ENCODE measurements around the gene DHDH. TPM values are rescaled to one million over a fixed set of nuclear protein-coding genes. Genes with fewer than 3 reads are reported as not detected.
A peak's percentile ranks its signal among the peaks of the same experiment; 100 is the strongest.

Gene DHDH
- total and polyA plus RNA-seq, 2 of the 13 experiments (the other 11 are each of a cell fraction or from before 2014, with no cell fraction given), result 0.13 to 0.91 TPM

GRCh38 chr19:48967346-48968178 is 34.1 kb downstream of the DHDH start (continued):
- TF ChIP-seq ZNF563 (CRISPR knock-in tag; IDR thresholded peaks at IDR 0.05) (no peak), ZNF780A (CRISPR knock-in tag; IDR thresholded peaks at IDR 0.05) (peak; percentile 59; the same call in 1 of the 2 replicates), NFIB (CRISPR knock-in tag; IDR thresholded peaks at IDR 0.05; ENCODE audit: borderline replicate concordance) (no peak), HES4 (CRISPR knock-in tag; IDR thresholded peaks at IDR 0.05; ENCODE audit: borderline replicate concordance) (no peak), NR2F2 (IDR thresholded peaks at IDR 0.05; ENCODE audit: borderline replicate concordance, low read depth) (no peak; the same call in 1 of the 2 replicates), ZNF33A (CRISPR knock-in tag; IDR thresholded peaks at IDR 0.05; ENCODE audit: borderline replicate concordance) (no peak), ZNF224 (CRISPR knock-in tag; IDR thresholded peaks at IDR 0.05) (no peak), JUNB (CRISPR knock-in tag; IDR thresholded peaks at IDR 0.05; ENCODE audit: borderline replicate concordance) (0 out of 2 replicates have a peak, but pooled peaks have one; percentile 22), ZBED4 (CRISPR knock-in tag; IDR thresholded peaks at IDR 0.05; ENCODE audit: borderline replicate concordance) (no peak), TEAD2 (CRISPR knock-in tag; IDR thresholded peaks at IDR 0.05) (no peak), PRPF4 (IDR thresholded peaks at IDR 0.05; ENCODE audit: low read depth, low read length, poor library complexity, severe bottlenecking) (no peak), ZNF776 (CRISPR knock-in tag; IDR thresholded peaks at IDR 0.05) (peak; percentile 38; the same call in 1 of the 2 replicates), HMGXB3 (CRISPR knock-in tag; IDR thresholded peaks at IDR 0.05; ENCODE audit: borderline replicate concordance) (no peak), BHLHE40 (IDR thresholded peaks at IDR 0.05; ENCODE audit: low read length) (no peak), ZNF550 (CRISPR knock-in tag; IDR thresholded peaks at IDR 0.05; ENCODE audit: borderline replicate concordance) (peak; percentile 86; the same call in 1 of the 2 replicates), ZSCAN9 (CRISPR knock-in tag; IDR thresholded peaks at IDR 0.05; ENCODE audit: borderline replicate concordance) (no peak), ZNF781 (CRISPR knock-in tag; IDR thresholded peaks at IDR 0.05; ENCODE audit: borderline replicate concordance, not compliant biosample characterization) (no peak), KLF11 (CRISPR knock-in tag; IDR thresholded peaks at IDR 0.05) (no peak)
